ENCODE data around the gene TJP2.

Gene TJP2

DNA sequence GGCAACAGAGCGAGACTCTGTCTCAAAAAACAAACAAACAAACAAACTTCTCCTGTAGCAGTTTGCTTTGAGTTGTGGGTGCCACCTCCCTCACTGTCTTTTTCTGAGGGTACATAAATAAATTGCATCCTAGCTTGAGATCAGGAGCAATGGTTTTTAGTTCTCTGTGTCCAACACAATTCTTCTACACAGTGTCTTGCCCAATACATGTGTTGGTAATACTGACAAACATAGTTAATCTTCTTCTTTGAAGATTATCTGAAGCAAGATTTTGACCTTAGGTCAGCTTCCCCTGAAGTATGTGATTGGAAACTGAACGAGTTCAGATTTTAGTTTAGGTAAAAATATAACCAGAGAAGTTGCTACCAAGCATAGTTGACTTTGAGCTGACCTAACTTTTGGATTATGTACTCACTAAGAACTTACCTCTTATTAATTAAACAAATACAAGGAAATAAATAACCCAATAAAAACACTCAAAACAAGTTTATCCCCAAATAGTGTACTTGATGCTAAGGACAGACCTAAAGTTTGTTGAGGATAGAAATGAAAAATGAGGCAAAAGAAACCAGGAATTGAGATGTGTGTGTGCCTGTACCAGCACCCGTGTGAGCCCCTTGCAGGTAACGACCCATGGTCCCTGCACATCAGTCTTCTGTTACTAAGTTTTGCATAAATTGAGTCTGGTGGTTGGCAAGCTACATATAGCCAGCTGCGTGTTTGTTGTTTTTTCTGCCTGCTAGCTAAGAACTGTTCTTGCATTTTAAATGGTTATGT is 16.2 kb downstream of the TJP2 start:
- no peak for DNase-seq
- TF ChIP-seq GATA1 (IDR thresholded peaks at IDR 0.05; ENCODE audit: low read depth, low read length) (no peak), POLR2A (IDR thresholded peaks at IDR 0.05; ENCODE audit: low read length) (no peak)

DNA sequence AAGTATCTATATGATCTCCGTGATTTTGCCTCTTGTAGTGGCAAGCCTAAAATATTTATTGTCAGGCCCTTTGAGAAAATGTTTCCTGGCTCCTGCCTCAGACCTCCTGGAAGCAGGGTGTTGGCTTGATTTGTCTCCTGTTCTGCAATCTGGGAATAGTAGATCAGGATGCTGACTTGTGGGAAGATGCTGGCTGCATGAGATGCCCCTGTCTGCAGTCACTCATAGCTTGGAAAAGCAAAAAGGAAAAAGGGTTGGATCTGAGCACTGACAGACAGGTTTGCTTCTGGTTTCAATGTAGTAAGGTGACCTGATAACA is 16.7 kb downstream of the TJP2 start:
- peak in 1 of 2 experiments; percentile 48 for DNase-seq
- TF ChIP-seq GATA1 (IDR thresholded peaks at IDR 0.05; ENCODE audit: low read depth, low read length) (no peak), POLR2A (IDR thresholded peaks at IDR 0.05; ENCODE audit: low read length) (no peak)

- DNase-seq, result no peak
- TF ChIP-seq POLR2A (IDR thresholded peaks at IDR 0.05; ENCODE audit: low read length) (no peak), GATA1 (IDR thresholded peaks at IDR 0.05; ENCODE audit: low read depth, low read length) (no peak)
These were observed 17.2 kb downstream of the TJP2 start for GRCh38 chr9:69191231-69191630.

GRCh38 chr9:69192214-69192613 is 18.1 kb downstream of the TJP2 start:
- TF ChIP-seq GATA1 (IDR thresholded peaks at IDR 0.05; ENCODE audit: low read depth, low read length) (no peak), POLR2A (IDR thresholded peaks at IDR 0.05; ENCODE audit: low read length) (no peak)
- DNase-seq, result no peak

DNA sequence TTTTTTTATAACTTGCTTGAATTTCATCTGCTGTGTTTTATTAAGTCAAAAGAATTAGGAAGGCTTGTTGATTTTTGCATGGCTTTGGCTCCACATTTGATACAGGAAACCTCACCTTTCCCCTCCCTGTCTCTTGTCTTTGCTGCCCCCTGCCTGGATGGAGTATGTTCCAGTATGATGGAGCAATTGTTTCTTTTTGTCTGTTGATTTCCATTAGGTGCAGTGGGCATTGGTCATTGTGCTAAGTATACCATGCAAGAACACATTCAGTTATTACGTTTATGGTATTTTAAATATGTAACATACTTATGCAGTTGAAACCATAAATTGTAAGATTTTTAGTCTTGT is 19.6 kb downstream of the TJP2 start:
- TF ChIP-seq GATA1 (IDR thresholded peaks at IDR 0.05; ENCODE audit: low read depth, low read length) (no peak), POLR2A (IDR thresholded peaks at IDR 0.05; ENCODE audit: low read length) (no peak)
- DNase-seq, result peak; percentile 21 to 54

DNA sequence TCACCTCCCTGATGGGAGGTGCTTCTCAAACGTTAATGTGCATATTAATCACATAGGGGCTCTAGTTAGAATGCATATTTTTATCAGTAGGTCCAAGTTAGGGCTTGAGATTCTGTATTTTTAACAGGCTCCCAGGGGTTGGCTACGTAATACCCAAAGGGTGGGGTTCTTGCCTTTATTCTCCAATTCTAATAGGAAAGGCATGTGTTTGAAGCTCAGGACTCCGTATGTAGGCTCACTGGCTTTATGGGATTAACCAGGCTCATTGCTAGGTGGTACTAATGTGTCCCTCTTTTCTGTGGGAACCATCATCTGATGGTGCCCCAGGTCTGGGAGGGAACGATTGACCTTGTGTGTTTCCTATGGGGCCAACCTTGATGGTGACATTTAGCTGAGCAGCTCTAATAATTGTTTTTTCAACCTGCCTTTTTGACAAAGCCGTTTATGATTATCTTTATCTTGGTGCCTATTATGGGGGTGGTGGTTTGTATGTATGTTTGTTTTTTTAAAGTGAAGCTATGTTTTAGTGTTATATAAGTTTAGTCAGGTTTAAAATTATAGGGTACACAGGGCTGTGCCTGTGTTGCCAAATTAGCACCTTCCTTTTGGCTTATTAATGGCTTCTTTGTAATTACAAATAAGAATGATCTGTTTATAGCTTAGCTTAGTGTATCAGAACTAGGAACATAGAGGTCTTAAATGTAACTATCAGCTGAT is 20.8 kb downstream of the TJP2 start:
- no peak for TF ChIP-seq GATA1 (IDR thresholded peaks at IDR 0.05; ENCODE audit: low read depth, low read length)
- TF ChIP-seq POLR2A (IDR thresholded peaks at IDR 0.05; ENCODE audit: low read length), result no peak
- DNase-seq, result no peak

GRCh38 chr9:69195668-69196067 is 21.6 kb downstream of the TJP2 start:
- no peak for DNase-seq
- TF ChIP-seq GATA1 (IDR thresholded peaks at IDR 0.05; ENCODE audit: low read depth, low read length) (no peak), POLR2A (IDR thresholded peaks at IDR 0.05; ENCODE audit: low read length) (no peak)

DNA sequence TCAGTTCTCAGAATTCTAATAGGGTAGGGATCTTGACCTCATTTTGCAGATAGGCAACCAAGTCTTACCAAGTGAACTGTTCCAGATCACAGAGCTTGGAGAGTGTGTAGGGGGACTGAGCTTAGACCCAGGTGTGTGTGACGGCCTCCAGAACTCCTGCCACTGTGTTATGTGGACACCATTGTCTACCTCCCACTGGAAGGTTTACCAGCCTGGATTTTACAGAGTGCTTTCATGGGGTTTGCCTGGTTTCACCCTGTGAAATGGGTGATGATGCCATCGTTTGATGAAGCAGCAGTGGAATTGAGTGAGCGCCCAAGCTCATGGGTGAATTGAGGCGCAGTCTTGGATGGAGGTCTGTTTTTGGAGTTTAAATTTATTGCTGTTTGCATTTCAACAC is 23.6 kb downstream of the TJP2 start:
- DNase-seq, result peak; percentile 27 to 33
- peak; percentile 35 for TF ChIP-seq POLR2A (IDR thresholded peaks at IDR 0.05; ENCODE audit: low read length)
- TF ChIP-seq GATA1 (IDR thresholded peaks at IDR 0.05; ENCODE audit: low read depth, low read length), result no peak

- TF ChIP-seq POLR2A (IDR thresholded peaks at IDR 0.05; ENCODE audit: low read length) (no peak), GATA1 (IDR thresholded peaks at IDR 0.05; ENCODE audit: low read depth, low read length) (no peak)
- DNase-seq, result peak; percentile 25 to 42
These were observed 24.6 kb downstream of the TJP2 start for GRCh38 chr9:69198521-69199220.

DNA sequence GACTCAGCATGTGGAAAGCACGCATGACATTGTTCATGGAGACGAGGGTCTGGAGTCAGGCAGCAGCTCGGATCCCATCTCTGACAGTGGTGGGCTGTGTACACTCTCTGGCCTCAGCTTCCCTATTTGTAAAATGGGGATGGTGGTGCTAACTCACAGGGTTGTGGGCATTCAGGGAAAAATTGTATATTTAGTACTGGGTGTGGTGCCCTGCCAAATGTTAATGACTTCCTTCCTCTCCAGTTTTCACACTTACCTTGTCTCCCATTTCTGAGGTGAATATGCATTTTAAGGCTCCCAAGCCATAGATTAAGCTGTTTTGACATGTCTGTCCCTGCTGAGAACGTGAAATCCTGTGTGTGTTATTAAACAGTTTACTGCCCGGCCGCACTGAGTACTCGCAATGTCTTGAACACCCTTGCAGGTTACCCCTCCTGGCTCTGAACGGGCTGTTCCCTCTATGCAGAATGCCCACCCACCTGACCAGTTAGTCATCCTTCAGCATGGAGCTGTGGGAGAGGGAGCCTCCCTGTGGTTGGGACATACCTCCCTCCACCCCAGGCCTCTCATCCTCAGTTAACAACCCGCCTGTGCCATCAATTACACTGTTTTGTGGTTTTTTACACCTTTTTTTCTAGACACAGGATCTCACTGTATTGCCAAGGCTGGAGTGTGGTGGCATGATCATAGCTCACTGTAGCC is 25.8 kb downstream of the TJP2 start:
- peak in 1 of 2 experiments; percentile 57 for DNase-seq
- TF ChIP-seq GATA1 (IDR thresholded peaks at IDR 0.05; ENCODE audit: low read depth, low read length), result no peak

DNA sequence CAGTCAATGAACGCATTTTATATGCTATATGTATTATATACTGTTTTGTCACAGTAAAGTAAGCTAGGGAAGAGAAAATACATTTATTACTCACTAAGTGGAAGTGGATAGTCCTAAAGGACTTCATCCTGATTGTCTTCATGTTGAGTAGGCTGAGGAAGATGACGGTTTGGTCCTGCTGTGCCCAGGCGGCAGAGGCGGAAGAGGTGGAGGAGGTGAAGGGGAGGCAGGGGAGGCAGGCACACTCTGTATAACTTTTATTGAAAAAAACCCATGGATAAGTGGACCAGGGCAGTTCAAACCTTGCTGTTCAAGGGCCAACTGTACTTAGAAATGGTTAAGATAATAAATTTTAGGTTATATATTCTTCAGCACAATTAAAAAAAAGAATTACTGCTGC is 28.5 kb downstream of the TJP2 start:
- no peak for DNase-seq
- TF ChIP-seq GATA1 (IDR thresholded peaks at IDR 0.05; ENCODE audit: low read depth, low read length) (no peak), POLR2A (IDR thresholded peaks at IDR 0.05; ENCODE audit: low read length) (no peak)

DNA sequence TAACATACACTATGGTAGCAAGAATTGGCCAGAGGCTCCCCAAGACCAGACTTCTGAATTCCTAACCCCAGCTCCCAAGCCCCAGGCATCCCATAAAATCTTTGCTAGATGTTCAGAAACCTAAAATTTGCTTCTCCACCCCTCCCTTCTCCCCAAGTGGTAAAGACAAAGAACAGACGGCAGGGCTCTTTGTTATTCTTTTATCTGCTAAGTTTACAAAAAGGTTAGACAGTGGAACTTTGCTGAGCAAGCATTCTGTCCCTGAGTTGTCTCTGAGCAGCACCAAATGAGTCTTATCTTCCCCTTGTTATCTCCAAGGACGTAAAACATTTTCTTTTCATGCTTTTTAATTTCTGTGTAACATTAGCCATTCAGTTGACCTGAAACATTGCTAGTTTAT is 30.2 kb downstream of the TJP2 start:
- peak in 1 of 2 experiments; percentile 36 for DNase-seq
- TF ChIP-seq GATA1 (IDR thresholded peaks at IDR 0.05; ENCODE audit: low read depth, low read length), result no peak
- TF ChIP-seq POLR2A (IDR thresholded peaks at IDR 0.05; ENCODE audit: low read length), result no peak

GRCh38 chr9:69204849-69205248 is 30.8 kb downstream of the TJP2 start:
- DNase-seq, result peak in 1 of 2 experiments; percentile 36
- no peak for TF ChIP-seq GATA1 (IDR thresholded peaks at IDR 0.05; ENCODE audit: low read depth, low read length)
- no peak for TF ChIP-seq POLR2A (IDR thresholded peaks at IDR 0.05; ENCODE audit: low read length)

GRCh38 chr9:69206047-69206446 is 32.0 kb downstream of the TJP2 start:
- TF ChIP-seq POLR2A (IDR thresholded peaks at IDR 0.05; ENCODE audit: low read length), result no peak
- no peak for TF ChIP-seq GATA1 (IDR thresholded peaks at IDR 0.05; ENCODE audit: low read depth, low read length)
- DNase-seq, result peak in 1 of 2 experiments; percentile 28
